ENCODE measurements around the gene ATP13A3.
"Not testable (repeated sequence)": the region's sequence is repeated elsewhere in the genome, so short reads cannot be mapped to it uniquely, and the experiment has no call there.

ATP13A3 gene

GRCh38 chr3:194497799-194498575 is 11.2 kb upstream of the ATP13A3 start:
- DNase-seq, result no peak

DNA sequence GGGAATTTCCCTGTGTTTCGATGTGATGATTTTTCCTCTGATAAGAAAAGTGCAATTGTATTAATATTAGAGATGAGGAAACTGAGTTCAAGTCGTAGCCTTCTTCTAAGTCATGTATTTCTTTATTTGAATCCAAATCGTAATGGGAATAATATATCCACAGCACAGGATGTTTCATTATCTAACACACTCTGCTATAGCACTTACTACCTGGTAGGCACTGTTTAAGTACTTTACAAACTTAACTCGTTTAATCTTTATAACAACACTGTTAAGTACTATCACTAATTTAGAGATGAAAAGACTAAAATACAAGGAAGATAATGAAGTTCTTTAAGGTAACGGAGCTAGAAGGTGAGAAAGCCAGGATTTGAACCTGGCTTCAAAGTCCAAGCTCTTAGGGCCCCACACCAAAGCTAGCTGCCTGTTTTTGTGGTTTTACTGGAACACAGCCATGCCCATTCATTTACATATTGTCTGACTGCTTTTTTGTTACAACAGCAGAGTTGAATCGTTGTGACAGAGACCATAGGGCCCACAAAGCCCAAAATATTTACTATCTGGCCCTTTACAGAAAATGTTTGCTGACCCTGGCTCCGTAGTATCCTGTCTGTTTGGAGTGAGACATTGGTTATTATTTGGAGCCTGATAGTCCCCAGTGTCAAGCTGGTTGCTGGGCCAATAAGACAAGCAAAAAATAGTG is 9.6 kb upstream of the ATP13A3 start:
- DNase-seq, result no peak

- DNase-seq, result no peak
Measured at GRCh38 chr3:194494951-194495374, 8.2 kb upstream of the ATP13A3 start.

DNA sequence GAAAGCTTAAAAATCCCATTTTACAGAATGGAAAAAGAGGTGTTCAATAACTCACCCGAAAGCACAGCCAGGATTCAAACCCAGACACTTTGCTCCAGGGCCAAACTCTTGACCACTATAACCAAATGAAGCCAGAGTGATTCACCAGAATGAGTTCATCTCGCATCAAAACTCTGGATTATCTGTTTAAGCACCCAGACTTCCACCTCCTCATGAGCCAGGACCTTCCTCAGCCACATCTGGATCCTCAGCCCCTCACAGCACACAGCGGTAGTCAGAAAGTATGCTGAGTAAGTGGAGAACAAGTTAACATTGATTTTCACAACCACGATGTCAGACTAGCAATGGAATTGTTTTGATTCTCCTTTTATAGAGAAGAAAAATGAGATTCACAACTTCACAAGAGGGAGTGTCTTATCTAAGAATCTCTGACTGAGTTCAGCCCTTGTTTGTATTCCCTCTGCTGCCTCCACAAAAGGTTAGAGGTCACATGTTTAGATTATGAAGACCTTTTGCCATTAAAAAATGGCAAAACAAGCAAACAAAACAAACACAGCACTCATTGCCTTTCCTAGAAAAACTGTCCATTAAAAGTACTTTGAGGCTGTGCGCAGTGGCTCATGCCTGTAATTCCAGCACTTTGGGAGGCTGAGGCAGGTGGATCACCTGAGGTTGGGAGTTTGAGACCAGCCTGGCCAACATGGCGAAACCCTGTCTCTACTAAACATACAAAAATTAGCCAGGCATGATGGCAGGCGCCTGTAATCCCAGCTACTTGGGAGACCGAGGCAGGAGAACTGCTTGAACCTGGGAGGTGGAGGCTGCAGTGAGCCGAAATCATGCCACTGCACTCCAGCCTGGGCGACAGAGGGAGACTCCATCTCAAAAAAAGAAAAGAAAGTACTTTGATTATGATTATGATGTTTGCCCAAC is 7.5 kb upstream of the ATP13A3 start:
- DNase-seq, result not testable (repeated sequence)

DNA sequence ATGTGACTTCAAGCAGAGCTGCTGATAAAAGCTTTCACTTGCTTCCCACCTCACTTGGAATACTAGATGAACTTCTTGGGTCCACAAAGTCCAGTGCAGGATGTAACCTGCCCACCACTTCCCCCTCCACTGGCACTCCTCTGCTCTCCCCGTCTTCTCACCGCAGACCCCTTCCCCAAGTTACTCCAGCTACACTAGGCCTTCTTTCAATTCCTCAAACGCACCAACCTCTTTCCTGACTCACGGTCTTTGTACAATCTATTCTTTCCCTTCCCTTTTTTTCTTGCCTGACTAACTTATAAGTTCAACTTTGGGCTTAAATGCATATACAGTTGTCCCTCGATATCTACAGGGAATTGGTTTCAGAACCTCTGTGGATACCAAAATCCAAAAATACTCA is 5.2 kb upstream of the ATP13A3 start:
- no peak for DNase-seq

- DNase-seq, result no peak
Measured at GRCh38 chr3:194489736-194490612, 3.2 kb upstream of the ATP13A3 start.

GRCh38 chr3:194488055-194488742 is 1.4 kb upstream of the ATP13A3 start:
- no peak for DNase-seq

- peak; percentile 25 for DNase-seq
Measured at GRCh38 chr3:194487289-194488054, 670 bp upstream of the ATP13A3 start.

DNA sequence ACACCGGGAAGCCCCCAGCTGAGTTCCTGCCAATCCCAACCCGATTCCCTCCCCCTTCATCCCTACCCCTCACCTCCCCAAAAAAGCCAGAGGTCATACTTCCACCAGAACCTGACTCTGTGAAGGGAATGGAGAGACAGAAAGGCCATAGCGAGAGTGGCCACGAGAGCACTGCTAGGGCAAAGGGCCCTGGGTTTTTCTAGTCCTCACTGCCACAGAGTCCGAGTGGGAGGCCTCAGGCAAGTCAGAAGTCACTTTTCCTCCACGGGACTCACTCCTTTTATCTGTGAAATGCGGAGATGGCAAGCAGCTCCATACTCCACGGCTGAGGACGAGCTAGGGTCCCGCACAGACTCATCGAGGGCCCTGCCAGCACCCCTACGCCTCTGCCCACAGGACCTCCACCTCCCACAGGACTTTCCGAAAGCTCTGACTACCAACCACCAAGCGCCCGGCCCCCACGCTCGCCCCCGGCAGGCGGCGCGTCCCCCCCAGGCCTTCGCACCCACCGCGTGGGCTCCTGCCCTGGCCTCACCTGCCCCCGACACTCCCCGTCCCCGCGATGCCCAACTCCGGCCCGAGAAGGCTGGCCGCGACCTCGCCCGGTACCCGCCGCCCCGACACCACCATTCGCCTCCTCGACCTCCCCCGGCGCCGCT is 792 bp downstream of the ATP13A3 start:
- DNase-seq, result peak; percentile 70

DNA sequence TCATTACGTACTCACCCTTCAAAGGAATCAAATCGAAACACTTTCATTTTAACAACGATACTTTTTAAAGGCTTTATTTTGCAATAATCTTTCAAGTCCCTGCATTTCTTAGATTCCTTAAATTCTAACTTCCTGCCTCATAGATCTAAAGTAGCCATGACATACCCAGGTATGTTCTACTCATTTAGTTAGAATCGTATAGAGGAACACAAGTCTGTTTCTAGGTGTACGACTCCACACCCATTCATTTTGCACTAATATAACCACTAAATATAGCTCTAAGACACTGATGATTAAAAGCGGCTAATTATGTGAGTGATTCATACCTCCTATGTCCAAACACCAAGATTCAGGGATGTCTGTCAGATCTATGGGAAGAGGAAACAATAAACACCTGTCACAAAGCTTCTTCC is 1.3 kb downstream of the ATP13A3 start:
- DNase-seq, result no peak

GRCh38 chr3:194484614-194485013 is 2.2 kb downstream of the ATP13A3 start:
- no peak for DNase-seq

GRCh38 chr3:194483850-194484249 is 3.0 kb downstream of the ATP13A3 start:
- no peak for DNase-seq

GRCh38 chr3:194482830-194483229 is 4.0 kb downstream of the ATP13A3 start:
- DNase-seq, result not testable (repeated sequence)

DNA sequence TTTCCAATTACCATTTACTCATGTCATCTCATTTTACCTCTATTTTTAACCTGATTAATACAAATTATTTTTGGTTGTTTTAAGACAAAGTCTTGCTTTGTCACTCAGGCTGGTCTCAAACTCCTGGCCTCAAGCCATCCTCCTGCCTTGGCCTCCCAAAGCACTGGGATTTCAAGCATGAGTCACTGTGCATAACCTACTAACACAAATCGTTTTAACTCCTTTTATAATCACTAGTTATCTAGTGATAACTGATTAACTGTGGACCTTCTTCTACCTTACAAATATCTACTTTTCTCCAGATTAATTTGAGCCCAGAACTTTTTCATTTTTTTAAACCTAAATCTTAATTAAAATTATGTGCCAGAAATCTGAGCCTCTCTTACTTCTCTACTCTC is 4.6 kb downstream of the ATP13A3 start:
- DNase-seq, result no peak

DNA sequence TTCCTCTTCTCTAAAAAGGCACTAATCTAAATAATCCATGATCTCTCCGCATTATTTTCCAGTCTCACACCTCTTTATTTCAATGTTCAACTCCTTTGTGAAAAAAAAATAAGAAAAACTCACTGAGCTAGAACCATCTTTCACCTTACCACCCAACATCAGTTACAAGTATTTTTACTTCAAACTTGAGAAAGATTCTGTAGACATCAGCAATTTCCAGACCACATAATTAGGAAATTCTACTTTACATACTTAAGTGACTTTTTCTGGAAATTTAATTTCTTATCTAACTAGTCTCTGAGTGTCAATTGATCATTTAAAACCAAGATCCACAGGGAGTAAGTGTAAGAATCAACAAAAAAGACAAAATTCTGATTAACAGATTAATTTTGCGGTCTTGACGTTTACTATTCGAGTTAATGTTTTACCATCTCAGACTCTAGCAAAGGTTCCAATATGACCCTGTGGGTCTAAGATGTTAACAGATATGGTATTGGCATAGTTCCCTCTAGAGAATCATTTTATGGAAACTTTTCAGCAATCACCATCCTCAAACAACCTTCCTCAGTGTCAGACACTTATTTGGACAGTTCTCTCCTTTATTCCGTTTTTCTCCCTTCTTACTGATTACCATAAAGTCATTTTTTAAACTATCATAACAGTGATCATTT is 5.1 kb downstream of the ATP13A3 start:
- DNase-seq, result no peak

- DNase-seq, result no peak
Measured at GRCh38 chr3:194481103-194481502, 5.7 kb downstream of the ATP13A3 start.

- no peak for DNase-seq
Measured at GRCh38 chr3:194476784-194477183, 10.0 kb downstream of the ATP13A3 start.

GRCh38 chr3:194475978-194476377 is 10.8 kb downstream of the ATP13A3 start:
- no peak for DNase-seq

DNA sequence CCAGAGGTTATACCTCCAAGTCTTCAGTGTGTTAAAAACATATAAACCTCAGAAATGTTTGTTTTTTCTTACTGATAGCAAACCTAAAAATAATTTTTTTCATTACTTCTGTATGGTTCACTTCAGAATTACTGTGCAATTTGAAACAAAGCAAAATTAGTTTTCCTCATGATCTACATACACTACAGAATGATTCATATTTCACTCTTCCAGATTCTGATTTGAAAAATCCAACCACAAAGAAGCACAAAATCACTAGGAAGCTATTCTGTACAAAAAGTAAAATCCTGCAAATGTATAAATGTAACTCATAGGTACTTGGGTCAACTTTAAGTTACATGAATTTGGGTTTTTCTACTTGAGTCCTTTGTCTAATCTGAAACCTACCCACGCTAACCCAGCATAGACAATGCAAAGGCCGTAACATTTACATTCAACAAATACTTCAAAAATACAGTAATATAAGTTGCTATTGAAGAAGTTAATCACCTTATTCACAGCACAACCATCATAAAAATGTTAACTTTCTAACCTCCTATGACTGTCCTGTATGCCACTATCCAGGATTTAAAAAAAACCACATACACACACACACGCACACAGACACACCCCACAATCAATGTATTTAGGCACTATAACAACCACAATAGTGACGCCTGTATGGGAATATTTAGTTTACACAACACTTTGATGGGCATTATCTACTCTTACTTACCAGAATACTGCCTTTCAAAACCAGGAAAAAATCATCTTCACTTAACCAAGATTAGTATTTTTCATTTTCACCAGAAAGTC is 11.5 kb downstream of the ATP13A3 start:
- DNase-seq, result no peak
